ENCODE measurements around the gene SLC15A3.

Gene SLC15A3

DNA sequence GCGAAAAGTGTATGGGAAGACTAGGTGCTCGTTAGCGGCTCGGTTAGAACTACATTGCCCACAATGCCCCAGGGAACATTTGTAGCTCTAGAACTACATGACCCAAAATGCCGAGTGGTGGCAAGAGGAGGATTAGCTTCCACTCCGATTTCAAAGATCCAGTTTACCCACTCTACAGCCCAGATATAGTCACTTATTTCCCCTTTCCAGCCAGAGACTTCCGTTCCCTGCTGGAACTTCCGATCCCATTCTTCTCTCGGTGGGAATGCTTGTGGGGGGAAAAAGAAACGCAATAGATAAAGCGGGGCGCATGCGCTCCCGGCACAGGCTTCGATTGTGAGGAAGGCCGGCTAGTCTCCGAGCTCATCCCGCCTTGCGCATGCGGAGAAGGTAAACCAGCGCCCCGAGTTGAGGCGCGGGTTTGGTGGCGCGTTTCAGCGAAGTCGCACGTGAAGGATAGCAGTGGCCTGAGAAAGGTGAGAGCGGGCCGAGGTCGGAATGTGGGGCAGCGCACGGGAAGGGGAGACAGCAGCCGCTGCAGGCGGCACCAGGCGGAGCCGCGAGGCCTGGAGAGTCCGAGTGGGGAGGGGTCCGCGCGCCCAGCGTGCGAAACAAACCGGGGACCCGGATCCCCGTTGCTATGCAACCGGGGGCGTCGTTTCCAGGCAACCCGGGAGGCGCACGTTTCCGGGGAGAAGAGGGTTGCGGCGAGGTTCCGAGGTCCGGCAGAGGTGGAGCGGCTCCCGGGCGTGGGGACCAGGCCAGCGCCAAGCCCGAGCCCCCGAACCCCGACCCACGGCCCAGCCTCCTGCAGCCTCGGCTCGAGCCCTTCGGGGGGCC lies 38.0 kb downstream of the SLC15A3 start, which contains the start of gene TMEM109:
TMEM109 (plus strand) TSS at position 366 of the 840 bp plus-strand sequence. CDS start 5,536 bp downstream, outside the sequence.
- ATAC-seq (ENCODE audit: low read depth) (peak; percentile 74), DNase-seq (ENCODE audit: low spot score) (peak; percentile 82)
- Histone ChIP-seq H3K4me1 (ENCODE audit: insufficient read depth, poor library complexity, severe bottlenecking) (peaks cover 19% of the 10 kb centered on the region), H3K36me3 (ENCODE audit: low read depth) (peaks cover 4% of the 10 kb centered on the region; the same call in 1 of the 2 replicates), H3K27me3 (ENCODE audit: insufficient read depth, poor library complexity, severe bottlenecking) (no peaks in the 10 kb centered on the region), H3K9me3 (ENCODE audit: severe bottlenecking) (no peaks in the 10 kb centered on the region), H3K27ac (ENCODE audit: poor library complexity, severe bottlenecking) (peak within 1 kb of the TSS; percentile 65), H3K4me3 (ENCODE audit: severe bottlenecking) (peak within 1 kb of the TSS; percentile 51)
- TF ChIP-seq, protein P1, sequence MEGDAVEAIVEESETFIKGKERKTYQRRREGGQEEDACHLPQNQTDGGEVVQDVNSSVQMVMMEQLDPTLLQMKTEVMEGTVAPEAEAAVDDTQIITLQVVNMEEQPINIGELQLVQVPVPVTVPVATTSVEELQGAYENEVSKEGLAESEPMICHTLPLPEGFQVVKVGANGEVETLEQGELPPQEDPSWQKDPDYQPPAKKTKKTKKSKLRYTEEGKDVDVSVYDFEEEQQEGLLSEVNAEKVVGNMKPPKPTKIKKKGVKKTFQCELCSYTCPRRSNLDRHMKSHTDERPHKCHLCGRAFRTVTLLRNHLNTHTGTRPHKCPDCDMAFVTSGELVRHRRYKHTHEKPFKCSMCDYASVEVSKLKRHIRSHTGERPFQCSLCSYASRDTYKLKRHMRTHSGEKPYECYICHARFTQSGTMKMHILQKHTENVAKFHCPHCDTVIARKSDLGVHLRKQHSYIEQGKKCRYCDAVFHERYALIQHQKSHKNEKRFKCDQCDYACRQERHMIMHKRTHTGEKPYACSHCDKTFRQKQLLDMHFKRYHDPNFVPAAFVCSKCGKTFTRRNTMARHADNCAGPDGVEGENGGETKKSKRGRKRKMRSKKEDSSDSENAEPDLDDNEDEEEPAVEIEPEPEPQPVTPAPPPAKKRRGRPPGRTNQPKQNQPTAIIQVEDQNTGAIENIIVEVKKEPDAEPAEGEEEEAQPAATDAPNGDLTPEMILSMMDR (IDR thresholded peaks at IDR 0.05; ENCODE audit: poor library complexity, severe bottlenecking) = no peak

DNA sequence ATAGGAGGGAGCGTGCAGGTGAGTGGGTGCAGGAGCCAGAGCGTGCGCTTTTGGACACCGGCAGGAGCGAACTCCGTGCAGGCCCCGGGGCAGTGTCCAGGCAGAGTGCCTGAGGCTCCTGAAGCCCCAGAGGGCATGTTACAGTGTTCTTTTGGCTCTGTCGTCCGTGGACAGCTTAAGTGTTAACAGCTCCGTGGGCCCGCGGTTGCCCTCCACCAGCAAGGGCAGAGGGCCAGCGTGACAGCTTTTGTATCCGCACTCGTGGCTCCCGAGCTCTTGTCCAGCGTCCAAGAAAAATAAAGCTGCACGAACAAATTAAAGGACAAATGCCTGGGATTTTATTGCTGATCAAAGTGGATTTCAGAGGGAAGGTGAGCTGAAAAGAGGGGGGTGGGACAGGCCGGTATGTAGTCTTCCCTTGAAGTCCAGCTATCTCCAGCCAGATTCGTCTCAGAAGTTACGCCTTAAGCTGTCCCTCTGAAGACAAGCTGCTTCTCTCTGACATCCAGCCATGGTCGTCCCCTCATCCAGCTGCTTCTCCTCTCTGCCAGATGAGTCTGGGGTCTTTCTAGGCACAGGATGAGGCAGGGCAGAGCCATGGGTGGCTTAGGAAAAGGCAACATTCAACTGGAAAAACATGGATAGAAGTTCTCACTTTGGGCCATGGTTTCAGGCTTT lies 39.0 kb downstream of the SLC15A3 start:
- Histone ChIP-seq H3K4me1 (ENCODE audit: insufficient read depth, poor library complexity, severe bottlenecking) (peaks cover 15% of the 10 kb centered on the region), H3K4me3 (ENCODE audit: severe bottlenecking) (peak overlapping the region; percentile 51), H3K9me3 (ENCODE audit: severe bottlenecking) (no peaks in the 10 kb centered on the region), H3K27ac (ENCODE audit: poor library complexity, severe bottlenecking) (peak overlapping the region; percentile 65), H3K27me3 (ENCODE audit: insufficient read depth, poor library complexity, severe bottlenecking) (no peaks in the 10 kb centered on the region), H3K36me3 (ENCODE audit: low read depth) (peaks cover 4% of the 10 kb centered on the region; the same call in 1 of the 2 replicates)
- ATAC-seq (ENCODE audit: low read depth) = no peak
- DNase-seq (ENCODE audit: low spot score) = no peak
- TF ChIP-seq, protein P1 (IDR thresholded peaks at IDR 0.05; ENCODE audit: poor library complexity, severe bottlenecking) = no peak

DNA sequence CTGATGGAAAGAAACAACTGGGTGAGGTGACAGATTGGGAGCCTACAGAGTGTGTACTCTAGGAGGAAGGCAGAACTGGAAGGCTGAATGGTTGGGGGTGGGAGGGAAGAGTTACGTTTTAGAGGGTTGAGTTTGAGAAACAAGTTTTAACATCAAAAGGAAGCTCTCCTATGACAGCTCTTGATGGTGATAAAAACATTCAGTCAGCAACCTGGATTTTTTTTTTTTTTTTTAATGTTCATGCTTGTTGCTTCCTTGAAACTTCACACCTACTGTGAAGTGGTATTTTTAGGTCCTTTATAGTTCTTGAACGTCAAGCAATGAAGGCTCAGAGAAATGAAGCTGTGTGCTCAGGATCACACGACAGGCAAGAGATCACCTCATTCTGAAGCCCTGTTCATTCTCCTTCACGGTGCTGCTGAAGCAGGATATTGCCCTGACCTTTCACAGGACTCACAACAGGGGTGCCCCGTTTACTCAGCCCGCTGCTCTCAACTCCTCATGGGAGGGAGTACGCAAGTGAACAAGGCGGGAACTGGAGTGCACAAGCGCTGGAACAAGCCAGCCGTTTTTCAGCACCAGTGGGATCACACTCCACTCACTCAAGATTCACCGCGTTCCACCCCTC lies 39.6 kb downstream of the SLC15A3 start:
- DNase-seq (ENCODE audit: low spot score) = no peak
- TF ChIP-seq, protein P1 (IDR thresholded peaks at IDR 0.05; ENCODE audit: poor library complexity, severe bottlenecking) = no peak
- no peak overlapping the region for H3K27ac ChIP-seq (ENCODE audit: poor library complexity, severe bottlenecking)
- H3K4me3 ChIP-seq (ENCODE audit: severe bottlenecking) = no peak overlapping the region
- H3K9me3 ChIP-seq (ENCODE audit: severe bottlenecking) = no peaks in the 10 kb centered on the region
- no peaks in the 10 kb centered on the region for H3K27me3 ChIP-seq (ENCODE audit: insufficient read depth, poor library complexity, severe bottlenecking)
- H3K36me3 ChIP-seq (ENCODE audit: low read depth) = peaks cover 4% of the 10 kb centered on the region; the same call in 1 of the 2 replicates
- peaks cover 14% of the 10 kb centered on the region for H3K4me1 ChIP-seq (ENCODE audit: insufficient read depth, poor library complexity, severe bottlenecking)
- no peak for ATAC-seq (ENCODE audit: low read depth)

DNA sequence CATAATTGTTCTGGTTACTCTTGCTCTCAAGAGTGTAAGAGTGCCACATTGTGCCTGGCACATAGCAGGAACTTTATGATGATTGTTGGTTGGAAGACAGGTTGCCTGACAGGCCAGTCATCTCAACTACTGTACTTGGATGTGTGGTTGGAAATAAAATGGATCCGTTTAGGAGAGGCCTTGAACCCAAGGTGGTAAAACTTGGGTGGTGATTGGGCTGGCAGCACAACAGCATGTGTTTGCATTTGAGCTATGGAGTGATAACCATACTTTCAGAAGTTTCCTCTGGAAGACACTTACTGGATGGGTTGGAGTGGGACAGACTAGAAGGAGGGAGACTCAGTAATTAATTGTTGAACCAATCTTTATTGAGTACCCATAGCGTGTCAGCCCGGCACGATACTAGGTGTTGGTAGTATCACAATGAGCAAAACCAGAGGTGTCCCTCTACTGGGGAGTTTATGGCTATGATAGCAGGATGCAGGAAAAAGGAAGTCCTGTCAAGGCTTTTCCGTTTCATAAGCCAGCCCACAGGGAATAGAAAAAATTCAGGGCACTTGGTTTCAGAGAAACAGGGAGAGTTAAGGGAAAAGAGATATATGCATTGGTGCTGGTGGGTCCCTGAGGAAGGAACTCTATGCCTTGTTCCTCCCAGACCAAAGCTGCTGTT lies 41.1 kb downstream of the SLC15A3 start:
- TF ChIP-seq, protein P1 (IDR thresholded peaks at IDR 0.05; ENCODE audit: poor library complexity, severe bottlenecking) = no peak
- H3K4me3 ChIP-seq (ENCODE audit: severe bottlenecking) = no peak overlapping the region
- no peaks in the 10 kb centered on the region for H3K36me3 ChIP-seq (ENCODE audit: low read depth)
- no peaks in the 10 kb centered on the region for H3K9me3 ChIP-seq (ENCODE audit: severe bottlenecking)
- ATAC-seq (ENCODE audit: low read depth) = no peak
- H3K27ac ChIP-seq (ENCODE audit: poor library complexity, severe bottlenecking) = no peak overlapping the region
- DNase-seq (ENCODE audit: low spot score) = no peak
- H3K4me1 ChIP-seq (ENCODE audit: insufficient read depth, poor library complexity, severe bottlenecking) = peaks cover 3% of the 10 kb centered on the region
- H3K27me3 ChIP-seq (ENCODE audit: insufficient read depth, poor library complexity, severe bottlenecking) = no peaks in the 10 kb centered on the region
